GM12892 (cell line): ENCODE data around the gene KCNK5.

ENCODE experiments used
- POLR2A ChIP-seq: IDR thresholded peaks from 2 replicates; pipeline ENCODE4 v1.6.1; 2011; ENCODE audit warnings: low read depth, low read length, control low read depth
- POLR2AphosphoS5 ChIP-seq: IDR thresholded peaks from 2 replicates; pipeline ENCODE4 v1.6.1; 2011; ENCODE audit warnings: low read depth, low read length, control low read depth

DNA sequence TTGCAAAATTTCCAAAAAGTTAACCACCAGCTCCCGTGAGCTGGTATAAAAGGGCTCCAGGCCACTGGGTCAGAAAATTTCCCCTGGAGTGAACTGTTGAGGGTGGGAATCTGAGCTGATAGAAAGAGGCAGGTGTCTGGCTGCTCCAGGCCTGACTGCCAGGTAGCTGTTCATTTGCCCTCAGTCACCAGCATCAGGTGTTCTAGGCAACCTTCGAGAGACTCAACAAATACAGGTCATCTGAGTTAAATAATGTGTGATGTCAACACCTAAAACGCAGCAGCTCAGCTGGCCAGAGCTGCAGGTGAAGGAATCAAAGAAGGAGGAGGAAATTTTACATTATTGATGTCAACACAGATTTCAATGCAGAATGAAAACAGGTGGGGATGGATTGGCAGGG is 46.7 kb downstream of the KCNK5 start:
- no peak for TF ChIP-seq POLR2A
- TF ChIP-seq POLR2AphosphoS5: no peak
